Activated T-cell treated with anti-CD3 and anti-CD28 coated beads, Interleukin-2, amount 50 U/mL, for 72 hours (primary cell): Measurements from ENCODE around the gene RNU1-4. TPM values are rescaled to one million over a fixed set of nuclear protein-coding genes. Genes with fewer than 3 reads are reported as not detected.
"Not testable (repeated sequence)": the region's sequence is repeated elsewhere in the genome, so short reads cannot be mapped to it uniquely, and the experiment has no call there.

ENCODE experiments used
- ATAC-seq, 2 donors: fragments of 150-1000 bp; cut with Tn5 transposase; replicated peaks in 1 of 2; 2 replicates each; pipeline ENCODE4 v1.10.0; 2021; ENCODE audit warnings: moderate library complexity in 2 of 2, mild to moderate bottlenecking in 1 of 2
- DNase-seq, 2 donors: peaks; one replicate each; pipeline ENCODE4 v3.0.0; 2021 to 2022; ENCODE audit warnings: mixed read lengths in 1 of 2
- H3K27ac Mint-ChIP-seq: one replicate; pipeline ENCODE4 v1.8.0; 2022; ENCODE audit warnings: mild to moderate bottlenecking, moderate library complexity, mixed read lengths
- H3K27me3 Mint-ChIP-seq: one replicate; pipeline ENCODE4 v1.8.0; 2022; ENCODE audit warnings: low read depth, mixed read lengths
- H3K36me3 Mint-ChIP-seq, 2 donors: one replicate each; pipeline ENCODE4 v1.8.0; 2022; ENCODE audit warnings: mixed read lengths in 2 of 2, mild to moderate bottlenecking in 1 of 2; ENCODE audit not compliant: insufficient read depth in 2 of 2
- H3K4me1 Mint-ChIP-seq: one replicate; pipeline ENCODE4 v1.8.0; 2022; ENCODE audit warnings: low read depth, mixed read lengths
- H3K4me3 Mint-ChIP-seq, 2 donors: one replicate each; pipeline ENCODE4 v1.8.0; 2022; ENCODE audit warnings: mild to moderate bottlenecking in 2 of 2, mixed read lengths in 2 of 2, moderate library complexity in 2 of 2
- H3K9me3 Mint-ChIP-seq, 2 donors: one replicate each; pipeline ENCODE4 v1.8.0; 2022; ENCODE audit warnings: mixed read lengths in 2 of 2
- total RNA-seq, 2 donors: library from RNA; stranded (reverse); gene quantifications; one replicate each; pipeline ENCODE4 v1.2.3, GENCODE V29; 2022

Gene RNU1-4
- 1,000 to 10,000 TPM; 1,100 to 1,278 TPM for total RNA-seq

- not testable (repeated sequence) for H3K4me1 Mint-ChIP-seq, DNase-seq, H3K4me3 Mint-ChIP-seq, H3K9me3 Mint-ChIP-seq, H3K27me3 Mint-ChIP-seq, H3K27ac Mint-ChIP-seq, H3K36me3 Mint-ChIP-seq
- ATAC-seq: peak; percentile 98 to 99
Measured at GRCh38 chr1:16740047-16740964, at the start of gene RNU1-4. Gene RNU1-4 (plus strand): TSS chr1:16740516.

- ATAC-seq, H3K36me3 Mint-ChIP-seq, H3K4me3 Mint-ChIP-seq, H3K27ac Mint-ChIP-seq, H3K4me1 Mint-ChIP-seq, H3K9me3 Mint-ChIP-seq, H3K27me3 Mint-ChIP-seq, DNase-seq: not testable (repeated sequence)
Measured at GRCh38 chr1:16690971-16691682, 49.2 kb upstream of the RNU1-4 start.

GRCh38 chr1:16692283-16692682 lies 48.0 kb upstream of the RNU1-4 start:
- H3K4me3 Mint-ChIP-seq, H3K36me3 Mint-ChIP-seq, DNase-seq, H3K4me1 Mint-ChIP-seq, H3K27ac Mint-ChIP-seq, H3K9me3 Mint-ChIP-seq, H3K27me3 Mint-ChIP-seq, ATAC-seq: not testable (repeated sequence)

- H3K4me3 Mint-ChIP-seq, DNase-seq, H3K36me3 Mint-ChIP-seq, H3K4me1 Mint-ChIP-seq, H3K27me3 Mint-ChIP-seq, H3K9me3 Mint-ChIP-seq, H3K27ac Mint-ChIP-seq: not testable (repeated sequence)
- ATAC-seq: peak; percentile 30 to 35
Measured at GRCh38 chr1:16692717-16693448, 47.4 kb upstream of the RNU1-4 start.

- ATAC-seq: peak; percentile 17 to 21
Measured at GRCh38 chr1:16693449-16694307, 46.6 kb upstream of the RNU1-4 start.

GRCh38 chr1:16694308-16694702 lies 46.0 kb upstream of the RNU1-4 start:
- H3K4me3 Mint-ChIP-seq, H3K27ac Mint-ChIP-seq, DNase-seq, H3K4me1 Mint-ChIP-seq, H3K27me3 Mint-ChIP-seq, ATAC-seq, H3K9me3 Mint-ChIP-seq, H3K36me3 Mint-ChIP-seq: not testable (repeated sequence)

More at GRCh38 chr1:16693449-16694307, 46.6 kb upstream of the RNU1-4 start:
- H3K27me3 Mint-ChIP-seq, H3K27ac Mint-ChIP-seq, H3K36me3 Mint-ChIP-seq, DNase-seq, H3K4me1 Mint-ChIP-seq, H3K4me3 Mint-ChIP-seq, H3K9me3 Mint-ChIP-seq: not testable (repeated sequence)

GRCh38 chr1:16696507-16697150 lies 43.7 kb upstream of the RNU1-4 start:
- not testable (repeated sequence) for ATAC-seq, H3K4me1 Mint-ChIP-seq, H3K27me3 Mint-ChIP-seq, H3K4me3 Mint-ChIP-seq, DNase-seq, H3K27ac Mint-ChIP-seq, H3K9me3 Mint-ChIP-seq, H3K36me3 Mint-ChIP-seq

- not testable (repeated sequence) for DNase-seq, H3K4me1 Mint-ChIP-seq, H3K4me3 Mint-ChIP-seq, H3K36me3 Mint-ChIP-seq, H3K27ac Mint-ChIP-seq, H3K9me3 Mint-ChIP-seq, ATAC-seq, H3K27me3 Mint-ChIP-seq
Measured at GRCh38 chr1:16697152-16697551, 43.2 kb upstream of the RNU1-4 start.

GRCh38 chr1:16699440-16699839 lies 40.9 kb upstream of the RNU1-4 start:
- not testable (repeated sequence) for DNase-seq, H3K4me3 Mint-ChIP-seq, H3K27ac Mint-ChIP-seq, H3K27me3 Mint-ChIP-seq, H3K9me3 Mint-ChIP-seq, ATAC-seq, H3K4me1 Mint-ChIP-seq, H3K36me3 Mint-ChIP-seq

- H3K36me3 Mint-ChIP-seq, H3K27ac Mint-ChIP-seq, H3K4me3 Mint-ChIP-seq, H3K27me3 Mint-ChIP-seq, H3K9me3 Mint-ChIP-seq, DNase-seq, H3K4me1 Mint-ChIP-seq: not testable (repeated sequence)
- ATAC-seq: peak; percentile 35 to 44
Measured at GRCh38 chr1:16700138-16700895, 40.0 kb upstream of the RNU1-4 start.

GRCh38 chr1:16701189-16701588 lies 39.1 kb upstream of the RNU1-4 start:
- peak in 1 of 2 donors; percentile 6 for ATAC-seq
- not testable (repeated sequence) for H3K27me3 Mint-ChIP-seq, H3K36me3 Mint-ChIP-seq, H3K4me3 Mint-ChIP-seq, H3K4me1 Mint-ChIP-seq, H3K27ac Mint-ChIP-seq, DNase-seq, H3K9me3 Mint-ChIP-seq
